Ascending aorta (tissue), 2 donors: ENCODE results near the gene DNAI4. TPM values are rescaled to one million over a fixed set of nuclear protein-coding genes. Genes with fewer than 3 reads are reported as not detected.

ENCODE experiments used
- DNase-seq, 2 donors: peaks; one replicate each; pipeline ENCODE4 v3.0.0-alpha.2; 2019; ENCODE audit warnings: low spot score in 2 of 2
- H3K27ac ChIP-seq, 2 donors: fragments of 200-600 bp; sonication (generic); one replicate each; pipeline ENCODE4 v1.5.1; 2016 to 2017; ENCODE audit warnings: mild to moderate bottlenecking in 1 of 2
- H3K27me3 ChIP-seq: fragments of 200-600 bp; sonication (generic); one replicate; pipeline ENCODE4 v1.5.1; 2017
- H3K36me3 ChIP-seq, 2 donors: fragments of 200-600 bp; sonication (generic); one replicate each; pipeline ENCODE4 v1.5.1; 2016
- H3K4me1 ChIP-seq, 2 donors: fragments of 200-600 bp; sonication (generic); one replicate each; pipeline ENCODE4 v1.5.1; 2016 to 2017; ENCODE audit warnings: mild to moderate bottlenecking in 1 of 2
- H3K4me3 ChIP-seq, 2 donors: fragments of 200-600 bp; sonication (generic); one replicate each; pipeline ENCODE4 v1.5.1; 2016 to 2017; ENCODE audit warnings: mild to moderate bottlenecking in 1 of 2
- H3K9me3 ChIP-seq, 2 donors: fragments of 200-600 bp; sonication (generic); one replicate each; pipeline ENCODE4 v1.5.1; 2016
- CTCF ChIP-seq, 3 experiments: fragments of 200-600 bp in 2 of 3; fragments of 450-650 bp in 1 of 3; sonication (generic) in 2 of 3; IDR thresholded peaks; one replicate each; pipeline ENCODE4 v1.5.1; 2016 to 2019; ENCODE audit warnings: antibody characterized with exemption in 3 of 3, mild to moderate bottlenecking in 1 of 3, moderate library complexity in 1 of 3
- intact Hi-C: fragments of 100-400 bp; cut with DNase I; formaldehyde crosslinking; loops from one replicate; pipeline ENCODE4 v1.15.1; 2023
- total RNA-seq: library from RNA; depleted of rRNA; stranded (reverse); fragments of >200 nt; gene quantifications from one replicate; pipeline ENCODE4 v1.1.0, GENCODE V29; 2016

DNAI4 gene
- total RNA-seq, 1 donor from 2014 or later, result not detected

GRCh38 chr1:66940981-66941380 lies 16.3 kb upstream of the DNAI4 start:
- peaks cover 0 to 3% of the 10 kb centered on the region in 2 donors for H3K36me3 ChIP-seq
- intact Hi-C loops, result no loop called here
- H3K9me3 ChIP-seq, result no peaks in the 10 kb centered on the region
- TF ChIP-seq CTCF (IDR thresholded peaks at IDR 0.05), result no peak
- DNase-seq, result no peak
- H3K27me3 ChIP-seq, result no peaks in the 10 kb centered on the region
- peaks cover 5 to 45% of the 10 kb centered on the region in 2 donors for H3K4me1 ChIP-seq
- H3K4me3 ChIP-seq, result no peak overlapping the region
- no peak overlapping the region for H3K27ac ChIP-seq

- DNase-seq, result no peak
- Histone ChIP-seq H3K27me3 (no peaks in the 10 kb centered on the region), H3K36me3 (no peaks in the 10 kb centered on the region), H3K4me1 (peaks cover 0 to 49% of the 10 kb centered on the region in 2 donors), H3K4me3 (no peak overlapping the region), H3K9me3 (no peaks in the 10 kb centered on the region), H3K27ac (no peak overlapping the region)
- no peak for TF ChIP-seq CTCF (IDR thresholded peaks at IDR 0.05)
- intact Hi-C loops, result no loop called here
Observed at GRCh38 chr1:66938613-66939012, 14.0 kb upstream of the DNAI4 start.

GRCh38 chr1:66937529-66938234 lies 13.0 kb upstream of the DNAI4 start:
- Histone ChIP-seq H3K27ac (no peak overlapping the region), H3K36me3 (no peaks in the 10 kb centered on the region), H3K9me3 (no peaks in the 10 kb centered on the region), H3K4me3 (no peak overlapping the region), H3K4me1 (peaks cover 0 to 58% of the 10 kb centered on the region in 2 donors), H3K27me3 (no peaks in the 10 kb centered on the region)
- intact Hi-C loops, result no loop called here
- TF ChIP-seq CTCF (IDR thresholded peaks at IDR 0.05), result no peak
- no peak for DNase-seq

DNA sequence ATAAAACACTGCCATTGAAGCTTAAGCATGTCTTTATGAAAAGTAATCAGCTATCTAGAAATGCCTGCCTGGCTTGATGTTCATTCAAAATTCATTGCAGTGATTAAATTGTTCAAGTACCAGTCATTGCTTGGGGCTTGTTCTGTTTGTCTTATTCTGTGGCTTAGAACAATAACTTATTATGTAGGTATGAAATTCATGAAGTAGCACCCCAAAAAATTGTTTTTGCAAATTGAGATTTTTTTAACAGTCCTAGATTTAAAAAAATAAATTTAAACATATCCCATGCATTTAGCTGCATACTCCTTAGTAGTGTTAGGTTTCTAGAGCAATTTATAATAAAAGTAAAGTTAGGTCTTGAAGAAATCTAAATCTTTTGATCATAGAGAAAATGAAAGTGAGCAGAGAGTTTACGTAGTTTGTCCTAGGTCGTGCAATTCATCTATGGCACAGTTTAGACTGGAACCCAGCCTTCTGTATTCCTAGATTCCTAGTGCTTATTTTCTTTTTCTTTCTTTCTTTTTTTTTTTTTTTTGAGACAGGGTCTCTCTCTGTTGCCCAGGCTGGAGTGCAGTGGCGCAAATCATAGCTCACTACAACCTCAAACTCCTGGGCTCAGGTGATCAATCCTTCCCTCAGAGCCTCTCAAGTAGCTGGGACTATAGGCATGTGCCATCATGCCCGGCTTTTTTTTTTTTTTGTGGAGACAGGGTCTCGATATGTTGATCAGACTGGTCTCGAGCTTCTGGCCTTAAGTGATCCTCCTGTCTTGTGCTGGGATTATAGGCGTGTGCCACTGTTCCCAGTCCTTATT lies 9.4 kb upstream of the DNAI4 start:
- Histone ChIP-seq H3K27ac (peak overlapping the region in 1 of 2 donors; percentile 40), H3K9me3 (no peaks in the 10 kb centered on the region), H3K4me1 (peaks cover 0 to 53% of the 10 kb centered on the region in 2 donors), H3K4me3 (peak overlapping the region; percentile 18 to 97), H3K27me3 (no peaks in the 10 kb centered on the region), H3K36me3 (no peaks in the 10 kb centered on the region)
- no peak for TF ChIP-seq CTCF (IDR thresholded peaks at IDR 0.05)
- intact Hi-C loops, result loop anchor here (5.0 kb wide), 1 partner anchor 118 kb away; the partner anchor contains the start of gene SLC35D1
- DNase-seq, result no peak

GRCh38 chr1:66932291-66932690 lies 7.6 kb upstream of the DNAI4 start:
- Histone ChIP-seq H3K27me3 (no peaks in the 10 kb centered on the region), H3K9me3 (no peaks in the 10 kb centered on the region), H3K36me3 (no peaks in the 10 kb centered on the region), H3K27ac (no peak overlapping the region), H3K4me1 (peaks cover 0 to 43% of the 10 kb centered on the region in 2 donors), H3K4me3 (peak overlapping the region; percentile 27 to 97)
- TF ChIP-seq CTCF (IDR thresholded peaks at IDR 0.05), result no peak
- no peak for DNase-seq
- intact Hi-C loops, result loop anchor here (5.0 kb wide), 1 partner anchor 120 kb away; the partner anchor contains the start of gene SLC35D1
